HG02943 (cell line): ENCODE measurements around the gene COPS2.
"Not testable (repeated sequence)": the region's sequence is repeated elsewhere in the genome, so short reads cannot be mapped to it uniquely, and the experiment has no call there.

Experiments
- ATAC-seq: cut with Tn5 transposase; IDR thresholded peaks from one replicate; pipeline ENCODE4 v1.9.1; 2021; ENCODE audit warnings: mild to moderate bottlenecking, low read depth, moderate library complexity; ENCODE audit not compliant: unreplicated experiment

COPS2 gene

DNA sequence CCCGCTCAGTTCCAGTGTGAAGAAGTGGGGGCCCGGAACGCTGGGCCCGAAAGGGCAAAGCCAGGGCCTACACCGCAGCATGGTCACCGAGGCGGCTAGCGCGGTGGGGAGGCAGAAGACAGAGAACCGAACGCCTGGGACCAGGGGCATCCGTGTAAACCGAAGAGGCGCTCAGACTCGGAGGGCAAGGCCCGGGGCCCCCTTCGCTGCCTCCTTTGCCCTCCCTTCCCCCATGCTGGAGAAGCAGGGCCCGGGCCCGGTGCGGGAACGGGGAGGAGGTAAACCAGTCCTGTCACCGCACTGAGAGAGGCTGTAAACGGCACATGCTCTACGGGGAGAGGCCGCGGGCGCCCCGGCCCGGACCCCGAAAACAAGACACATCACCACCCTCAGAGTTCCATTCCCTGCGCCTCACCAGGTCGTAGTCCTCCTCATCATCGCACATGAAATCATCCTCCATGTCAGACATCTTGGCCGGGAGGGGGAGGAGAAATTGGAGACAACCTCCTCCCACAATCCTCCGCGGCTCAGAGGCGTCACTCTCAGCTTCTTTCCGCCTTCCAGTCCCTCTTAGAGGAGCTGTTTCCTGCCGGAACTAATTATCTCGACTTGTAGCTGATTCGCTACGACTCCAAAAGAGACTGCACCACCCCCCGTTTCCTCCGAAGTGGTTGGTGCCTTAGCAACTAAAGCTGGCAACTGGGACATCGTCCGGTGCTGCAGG is at the start of gene COPS2:
Gene COPS2, minus strand, starts transcription at position 490 of the 724 bp plus-strand sequence. Its CDS starts 21 bp downstream, at position 469.
- peak; percentile 91 for ATAC-seq

DNA sequence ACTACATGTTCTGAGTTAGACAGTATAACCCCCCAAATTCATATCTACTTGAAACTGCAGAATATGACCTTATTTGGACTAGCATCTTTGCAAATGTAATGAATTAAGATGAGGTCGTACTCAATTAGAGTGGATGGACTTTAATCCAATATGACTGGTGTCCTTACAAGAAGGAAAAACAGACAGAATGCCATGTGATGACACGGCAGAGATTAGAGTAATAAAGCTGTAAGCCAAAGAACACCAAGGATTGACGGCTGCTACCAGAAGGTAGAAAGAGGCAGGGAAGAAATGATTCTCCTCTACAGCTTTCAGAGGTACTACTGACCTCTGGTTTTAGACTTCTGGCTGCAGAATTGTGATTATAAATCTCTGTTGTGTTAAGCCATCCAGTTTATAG is 44.9 kb upstream of the COPS2 start:
- no peak for ATAC-seq

GRCh38 chr15:49199666-49200065 is 44.3 kb upstream of the COPS2 start:
- no peak for ATAC-seq

DNA sequence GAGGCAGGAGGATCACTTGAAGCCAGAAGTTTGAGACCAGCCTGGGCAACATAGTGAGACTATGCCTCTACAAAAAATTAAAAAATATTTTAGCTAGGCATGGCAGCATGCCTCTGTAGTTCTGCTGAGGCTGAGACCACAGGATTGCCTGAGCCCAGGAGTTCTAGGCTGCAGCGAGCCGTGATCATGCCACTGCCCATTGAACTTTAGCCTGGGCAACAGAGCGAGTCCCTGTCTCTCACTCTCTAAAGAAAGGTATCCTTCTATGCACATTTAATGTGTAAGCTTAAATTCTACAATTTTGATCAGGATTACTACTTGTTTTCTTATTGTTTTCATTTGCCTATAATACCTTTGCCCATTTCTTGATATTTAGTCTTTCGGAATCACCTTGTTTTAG is 41.5 kb upstream of the COPS2 start:
- ATAC-seq, result no peak

DNA sequence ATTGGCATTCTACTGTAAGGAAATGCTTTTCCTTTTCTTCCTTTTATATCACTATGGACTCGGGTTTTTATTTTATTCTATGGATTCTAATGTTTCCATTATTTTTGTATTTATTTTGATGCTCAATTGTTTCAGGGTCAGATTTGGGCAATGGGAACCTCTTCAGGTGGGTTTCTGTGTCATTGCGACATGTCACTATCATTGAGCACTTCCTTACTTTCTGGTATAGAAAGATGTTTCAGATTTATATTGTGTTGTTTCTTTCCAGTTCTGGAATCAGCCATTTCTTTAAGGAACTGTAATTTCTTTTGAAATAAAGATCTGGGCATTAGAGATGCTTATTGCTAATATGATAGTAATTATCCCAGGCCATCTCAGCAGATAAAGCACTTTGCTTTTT is 36.5 kb upstream of the COPS2 start:
- ATAC-seq, result no peak

- no peak for ATAC-seq
These were observed 35.2 kb upstream of the COPS2 start for GRCh38 chr15:49190586-49190985.

DNA sequence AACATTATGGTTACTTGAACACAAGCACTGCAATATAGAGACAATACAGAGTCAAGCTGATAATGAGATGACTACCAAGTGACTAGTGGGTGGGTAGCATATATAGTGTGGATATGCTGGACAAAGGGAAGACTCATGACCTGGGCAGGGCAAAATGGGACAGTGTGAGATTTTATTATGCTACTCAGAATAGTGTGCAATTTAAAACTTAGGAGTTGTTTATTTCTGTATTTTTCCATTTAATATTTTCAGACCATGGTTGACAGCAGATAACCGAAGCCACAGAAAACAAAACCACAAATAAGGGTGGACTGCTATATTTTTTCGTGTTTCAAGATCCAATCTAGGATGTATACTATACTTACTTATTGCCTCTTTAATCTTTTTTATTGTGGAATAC is 34.2 kb upstream of the COPS2 start:
- no peak for ATAC-seq

GRCh38 chr15:49188933-49189332 is 33.5 kb upstream of the COPS2 start:
- ATAC-seq, result no peak

DNA sequence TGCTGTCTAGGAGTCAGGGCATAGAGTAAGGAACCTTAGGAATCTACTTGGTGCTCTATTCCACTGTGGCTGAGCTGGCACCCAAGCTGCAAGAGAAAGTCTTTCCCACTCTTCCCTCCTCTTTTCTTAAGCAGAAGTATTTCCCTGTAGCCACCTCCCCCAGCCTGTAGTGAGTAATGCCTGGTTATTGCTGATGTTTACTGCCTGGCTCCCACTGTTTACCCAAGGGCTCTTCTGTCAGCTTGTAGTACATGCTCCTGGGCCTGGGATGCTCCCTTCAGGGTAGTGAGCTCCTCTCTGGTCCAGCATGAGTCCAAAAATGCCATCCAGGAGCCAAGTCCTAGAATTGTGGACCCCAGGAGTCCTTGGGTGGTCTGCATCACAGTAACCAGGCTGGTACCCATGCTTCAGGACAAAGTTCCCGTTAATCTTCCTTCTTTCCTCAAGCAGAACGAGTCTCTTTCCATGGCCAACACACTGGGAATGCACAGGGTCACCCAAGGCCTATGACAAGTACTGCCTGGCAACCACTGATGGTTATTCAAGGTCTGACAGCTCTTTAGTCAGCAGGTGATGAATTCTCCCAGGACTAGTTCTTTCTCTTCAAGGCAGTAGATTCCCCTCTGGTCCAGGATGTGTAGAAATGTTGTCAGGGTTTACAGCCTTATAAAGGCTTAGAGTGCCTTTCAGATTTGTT is 32.3 kb upstream of the COPS2 start:
- ATAC-seq, result no peak

DNA sequence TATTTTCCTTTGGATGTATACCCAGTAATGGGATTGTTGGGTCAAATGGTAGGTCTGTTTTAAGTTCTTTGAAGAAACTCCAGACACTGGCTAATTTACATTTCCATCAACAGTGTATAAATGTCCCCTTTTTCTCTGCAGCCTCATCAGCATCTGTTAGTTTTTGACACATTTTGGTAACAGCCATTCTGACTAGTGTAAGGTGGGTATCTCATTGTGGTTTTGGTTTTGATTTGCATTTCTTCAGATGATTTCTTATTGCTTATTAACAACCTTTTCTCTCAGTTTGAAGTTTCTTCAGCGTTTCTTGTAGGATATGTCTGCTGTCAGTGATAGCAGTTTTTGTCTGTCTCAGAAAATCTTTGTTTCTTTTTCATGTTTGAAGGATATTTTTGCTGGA is 30.1 kb upstream of the COPS2 start:
- peak; percentile 78 for ATAC-seq

DNA sequence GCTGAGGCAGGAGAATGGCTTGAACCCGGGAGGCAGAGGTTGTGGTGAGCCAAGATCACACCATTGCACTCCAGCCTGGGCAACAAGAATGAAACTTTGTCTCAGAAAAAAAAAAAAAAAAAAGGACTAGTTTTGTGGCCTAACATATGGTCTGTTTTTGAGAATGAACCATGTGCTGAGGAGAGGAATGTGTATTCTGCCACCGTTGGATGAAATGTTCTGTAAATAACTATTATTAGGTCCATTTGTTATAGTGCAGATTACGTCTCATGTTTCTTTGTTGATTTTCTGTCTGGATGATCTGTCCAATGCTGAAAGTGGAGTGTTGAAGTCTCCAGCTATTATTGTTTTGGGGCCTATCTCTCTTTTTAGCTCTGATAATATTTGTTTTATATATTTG is 28.3 kb upstream of the COPS2 start:
- not testable (repeated sequence) for ATAC-seq

GRCh38 chr15:49182128-49182527 is 26.7 kb upstream of the COPS2 start:
- no peak for ATAC-seq

GRCh38 chr15:49179433-49180190 is 24.2 kb upstream of the COPS2 start:
- no peak for ATAC-seq

- no peak for ATAC-seq
These were observed 23.1 kb upstream of the COPS2 start for GRCh38 chr15:49178497-49178896.

GRCh38 chr15:49175582-49176397 is 20.4 kb upstream of the COPS2 start:
- not testable (repeated sequence) for ATAC-seq

DNA sequence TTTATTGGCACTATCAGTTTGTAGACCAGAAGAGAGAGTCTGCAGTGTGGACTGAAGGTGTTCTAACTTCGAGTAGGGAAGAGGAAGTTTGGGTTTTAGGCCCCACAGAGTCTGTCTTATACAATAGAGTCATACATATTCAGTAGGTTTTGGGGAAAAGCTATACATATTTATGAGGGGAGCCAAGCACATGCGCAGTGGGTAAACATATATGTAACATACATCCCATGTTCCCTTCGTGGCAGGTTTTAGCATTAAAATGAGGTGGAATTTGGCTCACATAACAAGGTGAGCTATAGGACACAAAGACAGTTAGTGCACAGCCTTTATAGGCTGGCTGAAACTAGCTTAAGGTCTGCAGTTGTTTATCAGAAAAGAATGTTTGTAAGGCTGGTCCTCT is 19.5 kb upstream of the COPS2 start:
- ATAC-seq, result no peak

GRCh38 chr15:49171790-49172189 is 16.4 kb upstream of the COPS2 start:
- no peak for ATAC-seq

- peak; percentile 87 for ATAC-seq
These were observed 14.6 kb upstream of the COPS2 start, which contains the start of gene GALK2 for GRCh38 chr15:49169880-49170597. GALK2 (plus strand) TSS chr15:49170247; CDS start chr15:49170323, 76 bp downstream.

GRCh38 chr15:49168016-49168415 is 12.6 kb upstream of the COPS2 start:
- no peak for ATAC-seq

GRCh38 chr15:49164865-49165264 is 9.5 kb upstream of the COPS2 start:
- ATAC-seq, result no peak
